Dedifferentiated amniotic fluid mesenchymal stem cell (primary cell): Measurements from ENCODE around the gene LMLN.
A peak's percentile ranks its signal among the peaks of the same experiment; 100 is the strongest.
"Not testable (repeated sequence)": the region's sequence is repeated elsewhere in the genome, so short reads cannot be mapped to it uniquely, and the experiment has no call there.

Experiments
- DNase-seq: peaks from one replicate; pipeline ENCODE4 v3.0.0-alpha.2; 2016; ENCODE audit errors: extremely low spot score

The LMLN gene

DNA sequence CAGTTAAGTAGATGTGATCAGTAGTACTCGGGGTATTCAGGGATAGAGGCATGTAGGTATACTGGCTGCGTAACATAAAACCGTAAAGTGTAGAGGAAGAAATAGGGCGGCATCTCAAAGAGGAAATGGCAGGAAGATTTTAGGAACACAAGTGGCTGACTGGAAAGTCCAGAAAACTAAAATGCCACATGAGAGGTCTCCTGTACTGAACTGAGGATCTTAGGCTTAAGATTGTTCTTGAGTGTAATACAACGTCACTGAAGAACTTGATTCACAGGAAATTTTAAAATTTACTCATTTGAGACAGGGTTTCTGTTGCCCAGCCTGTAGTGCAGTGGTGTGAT, 2.3 kb upstream of the LMLN start:
- no peak for DNase-seq

DNA sequence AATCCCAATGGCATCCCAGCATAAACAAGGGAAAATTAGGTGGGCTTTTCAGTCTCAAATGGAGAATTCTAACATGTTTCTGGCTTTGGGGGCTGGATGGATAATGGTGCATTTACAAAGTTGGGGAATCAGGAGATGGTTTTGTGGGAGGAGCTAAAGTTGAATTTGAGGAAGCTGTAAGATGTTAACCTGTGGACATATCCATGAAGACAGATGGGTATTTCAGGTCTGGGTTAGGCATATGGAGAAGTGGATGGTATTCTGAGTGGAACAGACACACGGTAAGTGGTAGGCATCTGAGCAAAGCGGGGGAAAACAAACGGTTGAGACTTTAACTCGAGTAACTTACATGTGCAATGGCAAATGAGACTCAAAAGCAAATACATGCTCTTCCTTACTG, 1.7 kb upstream of the LMLN start:
- no peak for DNase-seq

DNA sequence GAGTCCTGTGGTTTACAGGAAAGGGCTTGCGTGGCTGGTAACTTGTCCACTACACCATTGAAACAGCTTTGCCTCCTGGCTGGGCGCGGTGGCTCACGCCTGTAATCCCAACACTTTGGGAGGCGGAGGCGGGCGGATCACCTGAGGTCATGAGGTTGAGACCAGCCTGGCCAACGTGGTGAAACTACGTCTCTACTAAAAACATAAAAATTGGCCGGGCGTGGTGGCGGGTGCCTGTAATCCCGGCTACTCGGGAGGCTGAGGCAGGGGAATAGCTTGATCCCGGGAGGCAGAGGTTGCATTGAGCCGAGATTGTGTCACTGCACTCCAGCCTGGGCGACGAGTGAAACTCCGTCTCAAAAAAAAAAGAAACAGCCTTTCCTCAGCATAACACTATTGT, 1.2 kb upstream of the LMLN start:
- not testable (repeated sequence) for DNase-seq

DNA sequence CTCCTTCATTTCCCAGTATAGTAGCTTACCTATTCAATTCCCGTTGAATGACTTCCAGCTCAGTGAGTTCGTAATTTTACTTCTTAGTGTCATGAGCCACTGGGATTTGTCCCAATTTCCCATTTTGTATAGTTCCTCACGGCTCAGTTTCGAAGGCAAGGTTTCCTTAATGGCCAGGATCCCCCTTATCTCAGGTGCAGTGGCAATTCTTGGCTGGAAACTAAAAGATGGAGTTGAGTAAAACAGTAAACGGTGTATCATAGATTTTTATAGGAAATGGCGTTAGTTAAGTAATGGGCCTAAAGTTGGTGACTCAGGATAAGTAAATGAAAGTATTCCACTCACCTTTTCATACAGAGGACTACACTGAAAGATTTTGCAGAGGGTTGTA, 522 bp upstream of the LMLN start:
- no peak for DNase-seq

DNA sequence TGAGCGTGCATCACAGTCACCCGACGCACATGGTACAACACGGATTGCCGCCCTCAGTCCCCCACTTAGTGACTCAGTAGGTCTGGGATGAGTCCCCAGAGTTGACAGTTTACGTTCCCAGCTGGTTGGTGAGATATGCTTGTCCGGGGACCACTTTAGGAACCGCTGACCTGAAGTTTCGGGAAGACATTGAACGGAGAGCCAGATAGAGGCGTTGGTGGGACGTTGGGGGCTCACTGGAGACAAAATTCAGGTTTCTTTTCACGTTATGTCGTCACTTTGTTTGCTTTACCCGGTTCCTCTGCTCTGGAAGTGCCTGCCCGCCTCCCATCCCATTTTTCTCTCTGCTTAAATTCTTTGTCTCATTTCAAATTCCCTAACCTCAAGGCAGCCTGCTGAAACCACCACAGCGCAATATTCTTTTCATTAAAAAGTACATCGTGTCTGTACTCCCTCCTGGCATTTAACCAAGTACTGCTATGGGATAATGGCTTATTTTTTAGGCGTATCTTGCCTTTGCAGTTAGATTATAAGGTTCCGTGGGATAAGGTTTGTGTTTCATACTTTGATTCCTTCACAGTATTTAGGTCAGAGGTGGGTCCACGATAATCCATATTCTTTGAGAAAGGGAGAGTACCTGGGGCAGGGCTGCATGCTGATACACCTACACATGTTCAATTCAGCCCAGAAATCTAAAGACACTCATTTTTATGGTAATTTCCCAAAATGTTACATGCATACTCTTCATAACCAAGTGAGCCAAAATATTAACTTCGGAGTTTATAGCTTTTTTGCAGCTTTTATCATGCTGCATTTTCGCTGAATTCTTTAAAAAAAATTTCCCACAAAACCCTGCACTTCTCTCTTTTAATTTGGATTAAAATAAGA, 921 bp downstream of the LMLN start:
- peak; percentile 36 for DNase-seq

DNA sequence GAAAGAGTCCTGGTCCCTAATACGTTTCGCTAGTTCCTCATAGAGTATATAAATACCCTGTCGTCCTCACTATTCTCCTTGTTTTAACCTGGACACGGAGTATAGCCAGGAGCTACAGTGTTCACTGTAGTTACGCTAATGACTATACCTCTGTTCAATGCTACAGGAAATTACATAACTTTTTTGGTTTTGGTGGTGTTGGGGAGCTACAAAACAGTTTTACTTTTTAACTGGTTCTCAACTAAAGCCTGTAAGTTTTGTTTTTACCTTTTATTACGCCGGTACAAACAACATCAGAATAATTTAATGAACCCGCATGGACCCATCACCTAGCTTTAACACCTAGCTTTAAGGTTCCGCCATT, 1.5 kb downstream of the LMLN start:
- DNase-seq: no peak

DNA sequence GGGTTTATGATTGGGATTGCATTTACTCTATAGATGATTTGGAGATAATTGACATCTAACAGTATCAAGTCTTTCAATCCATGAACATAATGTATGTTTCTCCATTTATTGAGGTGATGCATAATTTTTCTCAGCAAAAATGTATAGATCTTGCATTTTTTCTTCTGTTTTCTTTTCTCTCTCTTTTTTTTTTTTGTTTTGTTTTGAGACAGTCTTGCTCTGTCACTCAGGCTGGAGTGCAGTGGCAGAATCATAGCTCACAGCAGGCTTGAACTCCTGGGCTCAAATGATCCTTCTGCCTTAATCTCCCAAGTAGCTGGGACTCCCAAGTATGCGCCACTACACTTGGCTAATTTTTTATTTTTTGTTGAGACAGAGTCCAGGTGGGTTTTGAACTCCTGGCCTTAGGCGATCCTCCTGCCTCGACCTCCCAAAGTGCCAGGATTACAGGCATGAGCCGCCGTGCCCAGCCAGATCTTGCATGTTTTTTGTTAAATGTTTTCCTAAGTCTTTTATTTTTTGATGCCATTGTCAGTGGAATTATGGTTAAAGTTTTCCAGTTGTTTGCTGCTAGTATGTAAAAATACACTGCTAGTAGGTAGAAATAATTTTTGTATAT, 3.1 kb downstream of the LMLN start:
- no peak for DNase-seq

DNA sequence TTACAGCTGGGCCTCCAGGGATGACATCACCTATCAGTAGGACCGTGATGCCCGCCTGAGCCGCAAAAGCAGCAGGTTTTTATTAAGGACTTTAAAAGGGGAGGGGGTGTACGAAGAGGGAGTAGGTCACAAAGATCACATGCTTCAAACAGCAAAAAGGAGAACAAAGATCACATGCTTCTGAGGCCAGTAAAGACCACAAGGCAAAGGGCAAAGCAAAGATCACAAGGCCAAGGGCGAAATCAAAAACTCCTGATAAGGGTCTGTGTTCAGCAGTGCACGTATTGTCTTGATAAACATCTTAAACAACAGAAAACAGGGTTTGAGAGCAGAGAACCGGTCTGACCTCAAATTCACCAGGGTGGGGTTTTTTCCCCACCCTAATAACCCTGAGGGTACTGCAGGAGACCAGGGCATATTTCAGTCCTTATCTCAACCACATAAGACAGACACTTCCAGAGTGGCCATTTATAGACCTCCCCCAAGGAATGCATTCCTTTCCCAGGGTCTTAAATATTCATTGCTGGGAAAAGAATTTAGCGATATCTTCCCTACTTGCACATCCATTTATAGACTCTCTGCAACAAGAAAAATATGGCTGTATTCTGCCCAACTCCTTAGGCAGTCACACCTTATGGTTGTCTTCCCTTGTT, 7.4 kb downstream of the LMLN start:
- DNase-seq: not testable (repeated sequence)

DNA sequence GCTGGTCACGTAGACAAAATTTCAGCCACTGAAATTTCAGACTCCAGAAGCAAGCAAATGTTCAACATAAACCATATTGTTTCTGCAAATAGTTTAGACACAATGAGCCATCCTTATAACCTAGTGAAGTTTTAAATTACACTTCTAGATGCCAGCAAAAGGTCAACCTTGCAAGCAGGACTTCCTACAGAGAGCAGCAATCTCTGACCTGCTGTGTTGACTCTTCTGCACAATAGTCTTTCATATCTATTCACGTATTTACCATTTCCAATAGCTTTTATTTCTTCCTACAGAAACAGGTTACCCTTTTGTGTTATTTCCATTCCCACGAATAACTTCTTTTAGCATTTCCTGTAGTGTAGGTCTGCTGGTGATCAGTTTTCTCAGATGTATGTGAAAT, 10.6 kb downstream of the LMLN start:
- DNase-seq: no peak

DNA sequence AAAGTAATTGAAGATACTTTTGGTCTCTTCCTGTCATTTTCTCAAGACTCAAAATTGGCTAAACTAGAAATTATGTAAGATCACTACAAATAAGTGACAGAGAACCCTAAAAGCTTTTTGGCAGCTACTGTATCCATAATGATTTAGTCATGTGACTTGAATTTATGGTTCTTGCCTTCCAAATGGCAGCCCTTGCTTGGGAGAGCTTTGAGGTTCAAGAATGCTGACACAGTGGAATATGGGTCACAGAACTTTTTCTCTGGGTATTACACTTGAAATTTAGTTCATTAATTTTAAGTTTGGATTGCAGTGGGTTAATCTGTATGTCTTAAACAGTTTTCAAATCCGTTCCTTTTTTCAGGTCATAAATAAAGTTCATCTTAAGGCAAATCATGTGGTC, 14.0 kb downstream of the LMLN start:
- DNase-seq: no peak

DNA sequence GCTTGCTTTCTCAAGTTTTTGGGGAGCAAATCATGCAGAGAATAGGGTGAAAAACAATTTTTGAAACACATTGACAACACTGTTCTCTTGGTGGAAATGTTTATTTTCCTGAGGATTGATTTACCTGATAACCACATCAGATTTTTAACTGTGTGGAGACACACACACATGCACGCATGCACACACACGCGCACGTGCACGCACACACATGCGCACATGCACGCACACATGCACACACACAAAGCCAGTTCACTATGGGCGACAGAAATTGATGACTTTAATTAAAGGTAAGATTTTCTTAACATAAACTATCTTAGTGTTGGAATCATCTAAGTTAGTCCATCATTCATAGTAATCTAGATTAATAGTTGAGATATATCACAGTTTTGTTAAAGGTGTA, 15.3 kb downstream of the LMLN start:
- DNase-seq: no peak

DNA sequence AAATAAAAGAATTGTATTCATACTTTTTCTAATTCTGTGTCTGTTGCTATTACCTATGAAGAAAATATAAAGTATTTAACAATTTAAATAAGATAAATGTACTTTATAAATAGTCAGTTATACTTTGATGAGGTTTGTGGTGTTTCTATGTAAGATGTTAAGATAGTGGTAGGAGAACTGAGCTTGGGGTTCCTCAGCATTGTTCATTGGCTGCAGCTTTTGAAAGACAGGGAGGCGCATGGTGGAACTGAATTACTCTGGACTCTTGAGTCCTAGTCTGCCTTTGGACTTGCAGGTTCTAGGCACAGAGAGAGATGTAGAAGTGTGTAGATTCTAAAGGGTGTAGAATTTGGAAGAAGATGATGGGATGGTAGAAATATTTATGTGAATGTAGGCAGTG, 23.1 kb downstream of the LMLN start:
- no peak for DNase-seq

DNA sequence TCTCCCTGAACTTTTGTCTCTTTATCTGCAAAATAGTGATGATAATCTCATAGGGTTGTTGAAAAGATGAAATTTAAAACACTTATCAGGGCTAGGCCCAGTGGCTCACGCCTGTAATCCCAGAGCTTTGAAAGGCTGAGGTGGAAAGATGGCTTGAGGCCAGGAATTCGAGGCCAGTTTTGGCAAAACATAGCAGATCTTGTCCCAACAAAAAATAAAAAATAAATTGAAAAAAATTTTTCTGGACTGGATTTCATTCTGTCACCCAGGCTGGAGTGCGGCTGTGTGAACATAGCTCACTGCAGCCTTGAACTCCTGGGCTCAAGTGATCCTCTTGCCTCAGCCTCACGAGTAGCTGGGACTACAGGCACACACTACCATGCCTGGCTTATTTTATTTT, 29.6 kb downstream of the LMLN start:
- DNase-seq: no peak

DNA sequence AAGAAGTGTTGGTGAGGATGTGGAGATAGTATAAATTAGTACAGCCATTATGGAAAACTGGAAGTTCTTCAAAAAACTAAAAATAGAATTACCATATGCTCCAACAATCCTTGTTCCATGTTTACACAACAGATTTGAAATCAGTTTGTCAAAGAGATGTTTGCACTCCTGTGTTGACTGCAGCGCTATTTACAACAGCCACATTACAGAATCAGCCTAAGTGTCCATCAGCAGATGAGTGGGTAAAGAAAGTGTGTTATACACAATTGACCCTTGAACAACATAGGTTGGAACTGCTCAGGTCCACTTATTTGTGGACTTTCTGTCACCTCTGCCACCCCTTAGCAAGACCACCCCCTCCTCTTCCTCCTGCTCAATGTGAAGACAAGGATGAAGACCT, 34.7 kb downstream of the LMLN start:
- no peak for DNase-seq

DNA sequence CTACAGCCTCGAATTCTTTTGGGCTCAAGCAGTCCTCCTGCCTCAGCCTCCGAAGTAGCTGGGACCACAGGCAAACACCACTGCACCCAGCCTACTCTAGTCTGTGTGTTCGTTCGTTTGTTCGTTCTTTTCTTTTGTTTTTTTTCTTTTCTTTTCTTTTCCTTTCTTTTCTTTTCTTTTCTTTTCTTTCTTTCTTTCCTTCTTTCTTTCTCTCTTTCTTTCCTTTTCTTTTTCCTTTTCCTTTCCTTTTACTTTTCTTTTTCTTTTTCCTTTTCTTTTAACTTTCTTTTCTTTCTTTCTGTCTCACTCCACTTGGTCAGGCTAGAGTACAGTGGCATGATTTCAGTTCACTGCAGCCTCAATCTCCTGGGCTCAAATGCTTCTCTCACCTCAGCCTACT, 36.8 kb downstream of the LMLN start:
- no peak for DNase-seq

DNA sequence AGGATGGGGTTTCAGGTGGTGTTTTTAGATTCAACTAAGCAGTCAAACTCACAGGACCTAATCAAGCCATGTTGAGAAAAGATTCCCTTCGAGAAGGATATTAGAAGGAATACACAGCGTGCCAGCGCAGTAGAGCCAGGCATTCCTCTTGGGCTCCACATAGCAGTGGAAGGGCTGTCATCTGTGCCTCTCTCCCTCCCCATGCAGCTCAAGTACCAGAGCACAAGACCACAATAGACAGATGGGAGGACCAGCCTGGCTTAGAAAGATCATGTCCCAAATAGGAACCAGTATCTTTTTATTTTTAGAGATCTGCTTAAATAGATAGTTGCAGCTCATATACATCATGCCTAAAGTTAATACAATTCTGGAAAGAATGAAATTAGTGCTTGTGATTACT, 37.9 kb downstream of the LMLN start:
- DNase-seq: no peak

DNA sequence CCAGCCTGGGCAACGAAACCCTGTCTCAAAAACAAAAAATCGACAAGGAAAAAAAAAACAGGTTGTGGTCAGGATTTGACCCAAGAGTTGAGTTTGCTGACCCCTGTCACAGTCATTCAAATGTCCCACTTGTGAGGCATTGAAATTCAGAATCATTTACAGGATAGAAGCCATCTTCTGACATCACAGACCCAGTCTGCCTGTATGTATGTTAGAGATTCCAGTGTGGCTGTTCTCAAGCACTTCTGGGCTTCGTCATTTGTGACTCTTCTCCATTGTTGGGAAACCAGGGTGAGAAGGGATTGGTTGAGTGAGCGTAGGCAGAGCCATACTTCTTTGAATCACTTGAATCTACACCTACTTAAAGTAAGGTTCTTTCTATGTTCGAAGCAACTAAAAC, 57.1 kb downstream of the LMLN start:
- no peak for DNase-seq

DNA sequence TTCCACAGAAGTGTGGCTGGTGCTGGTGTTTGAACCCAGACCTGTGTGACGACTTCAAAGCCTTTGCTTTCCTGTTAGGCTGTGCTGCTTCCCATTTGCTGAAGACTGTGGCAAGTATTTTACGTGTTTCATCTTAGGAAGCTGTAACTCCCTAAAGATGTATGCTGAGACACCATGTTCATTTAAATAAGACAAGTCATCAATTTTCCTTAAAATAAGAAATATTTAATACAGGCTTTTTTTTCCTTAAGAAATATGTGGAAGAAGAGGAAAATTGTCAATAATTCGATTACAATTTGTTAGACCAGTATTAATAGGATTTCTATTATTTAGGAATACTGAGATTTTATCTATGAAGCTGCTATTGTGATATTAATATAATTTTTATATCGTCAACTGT, 58.4 kb downstream of the LMLN start:
- no peak for DNase-seq

DNA sequence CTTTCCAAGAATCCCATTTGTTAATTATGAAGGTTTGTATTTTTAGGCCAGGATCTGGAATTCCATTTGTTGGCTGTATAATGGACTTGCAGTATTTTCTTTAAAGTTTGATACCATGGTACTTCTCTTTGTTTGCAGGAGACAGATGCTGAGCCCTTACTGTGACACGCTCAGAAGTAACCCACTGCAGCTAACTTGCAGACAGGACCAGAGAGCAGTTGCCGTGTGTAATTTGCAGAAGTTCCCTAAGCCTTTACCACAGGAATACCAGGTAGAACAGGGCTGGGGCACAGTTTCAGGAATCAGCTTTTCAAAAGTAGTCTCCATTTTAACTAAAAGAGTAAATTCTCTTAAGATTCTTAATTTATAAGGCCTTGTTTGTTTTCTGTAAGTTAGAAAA, 59.1 kb downstream of the LMLN start:
- DNase-seq: no peak

DNA sequence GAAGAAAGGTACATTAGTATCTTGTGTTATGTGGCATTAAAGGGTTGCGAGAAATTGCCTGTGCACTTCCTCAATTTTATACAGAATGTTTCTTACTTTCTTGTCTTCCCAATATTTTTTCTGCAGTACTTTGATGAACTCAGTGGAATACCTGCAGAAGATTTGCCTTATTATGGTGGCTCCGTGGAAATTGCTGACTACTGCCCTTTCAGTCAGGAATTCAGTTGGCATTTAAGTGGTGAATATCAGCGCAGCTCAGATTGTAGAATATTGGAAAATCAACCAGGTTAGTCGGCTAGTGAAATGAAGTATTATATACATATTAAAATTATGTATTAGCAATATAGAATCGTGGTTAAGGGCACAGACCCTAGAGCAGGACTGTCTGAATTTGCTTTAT, 61.3 kb downstream of the LMLN start:
- DNase-seq: no peak

DNA sequence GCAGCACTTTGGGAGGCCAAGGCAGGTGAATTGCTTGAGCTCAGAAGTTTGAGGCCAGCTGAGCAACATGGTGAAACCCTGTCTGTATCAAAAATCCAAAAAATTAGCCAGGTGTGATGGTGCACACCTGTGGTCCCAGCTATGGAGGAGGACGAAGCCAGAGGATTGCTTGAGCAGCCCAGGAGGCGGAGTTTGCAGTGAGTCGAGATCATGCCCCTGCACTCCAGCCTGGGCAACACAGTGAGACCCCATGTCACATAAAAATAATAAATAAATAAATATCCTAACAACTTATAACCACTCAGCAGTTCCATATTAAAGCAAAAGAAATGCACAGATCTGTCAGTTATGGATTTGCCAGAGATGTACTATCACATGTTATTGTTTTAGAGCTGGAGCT, 62.6 kb downstream of the LMLN start:
- DNase-seq: no peak

DNA sequence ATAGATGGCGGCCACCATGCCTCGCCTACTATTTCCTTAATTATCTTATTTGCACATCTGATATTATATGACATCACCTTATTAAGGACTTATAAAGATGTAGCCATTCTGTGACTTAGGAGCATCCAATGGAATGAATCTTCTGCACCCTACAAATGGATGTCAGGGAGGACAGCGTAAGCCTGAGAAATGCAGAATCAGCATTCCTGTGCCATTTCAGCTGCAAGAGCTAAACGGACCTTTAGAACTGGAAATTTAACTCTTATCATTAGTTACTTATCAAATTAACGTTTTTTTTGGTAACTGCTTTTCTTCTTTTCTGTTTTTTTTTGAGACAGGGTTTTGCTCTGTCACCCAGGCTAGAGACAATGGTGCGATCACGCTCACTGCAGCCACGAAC, 65.6 kb downstream of the LMLN start:
- DNase-seq: no peak

DNA sequence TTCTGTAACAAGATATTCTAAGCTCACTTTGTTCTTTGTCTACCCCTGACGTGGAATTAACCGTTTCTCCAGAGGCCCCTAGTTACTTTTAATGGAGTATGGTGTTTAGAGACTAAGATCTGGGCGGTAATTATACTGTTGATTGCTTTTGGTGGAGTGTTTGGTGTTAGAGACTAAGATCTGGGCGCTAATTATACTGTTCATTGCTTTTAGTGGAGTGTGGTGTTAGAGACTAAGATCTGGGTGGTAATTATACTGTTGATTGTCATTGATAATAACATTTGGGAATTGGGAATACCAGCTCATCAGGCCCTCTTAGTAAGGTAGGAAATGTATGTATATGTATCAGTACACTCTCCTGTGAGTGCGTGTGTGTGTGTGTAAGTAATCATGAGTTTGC, 66.6 kb downstream of the LMLN start:
- no peak for DNase-seq
